SU-DHL-6 (cell line): ENCODE data around the gene ARSB.

Experiments
- H2AFZ ChIP-seq: fragments of 200-600 bp; sonication (generic); 2 replicates; pipeline ENCODE4 v1.6.1; 2014; ENCODE audit warnings: low read depth, mild to moderate bottlenecking, moderate library complexity, mixed read lengths, antibody characterized with exemption, low read length; ENCODE audit not compliant: severe bottlenecking
- H3F3A ChIP-seq: fragments of 200-600 bp; shearing (Covaris generic); 2 replicates; pipeline ENCODE4 v1.6.0; 2016; ENCODE audit warnings: antibody characterized with exemption, mild to moderate bottlenecking; ENCODE audit not compliant: insufficient read depth
- H3K27ac ChIP-seq: fragments of 200-600 bp; sonication (generic); 2 replicates; pipeline ENCODE4 v1.5.1; 2016; ENCODE audit warnings: low read depth, mild to moderate bottlenecking, low read length, moderate library complexity, mixed read lengths
- H3K27me3 ChIP-seq: fragments of 200-600 bp; sonication (generic), shearing (Covaris generic); 2 replicates; pipeline ENCODE4 v1.6.0; 2014; ENCODE audit warnings: mild to moderate bottlenecking, low read length
- H3K36me3 ChIP-seq: fragments of 200-600 bp; sonication (generic); 2 replicates; pipeline ENCODE4 v1.6.1; 2014; ENCODE audit warnings: mild to moderate bottlenecking, low read length, mixed read lengths
- H3K4me2 ChIP-seq: fragments of 300-600, 200-600 bp; shearing (Covaris generic), sonication (generic); 2 replicates; pipeline ENCODE4 v1.6.0; 2014; ENCODE audit warnings: low read length, low read depth, mild to moderate bottlenecking; ENCODE audit not compliant: poor library complexity, severe bottlenecking
- H3K4me3 ChIP-seq: fragments of 200-600 bp; sonication (generic); 2 replicates; pipeline ENCODE4 v1.5.1; 2014; ENCODE audit warnings: antibody characterized with exemption, low read length, mild to moderate bottlenecking, mixed read lengths; ENCODE audit not compliant: insufficient read depth, poor library complexity, severe bottlenecking
- H3K79me2 ChIP-seq: fragments of 200-600 bp; sonication (generic); 2 replicates; pipeline ENCODE4 v1.6.1; 2014; ENCODE audit warnings: mild to moderate bottlenecking, low read length, moderate library complexity; ENCODE audit not compliant: insufficient read depth
- H3K9ac ChIP-seq: fragments of 200-600 bp; sonication (generic); 2 replicates; pipeline ENCODE4 v1.7.0; 2014; ENCODE audit warnings: mild to moderate bottlenecking, low read length
- H3K9me2 ChIP-seq: fragments of 200-600 bp; sonication (generic); replicated peaks from 2 replicates; pipeline ENCODE4 v1.6.1; 2014; ENCODE audit warnings: low read length; ENCODE audit not compliant: insufficient read depth
- H3K9me3 ChIP-seq: fragments of 200-600 bp; sonication (generic); 2 replicates; pipeline ENCODE4 v1.6.1; 2014; ENCODE audit warnings: low read length, mixed read lengths; ENCODE audit not compliant: insufficient read depth
- H4K20me1 ChIP-seq: fragments of 200-600 bp; sonication (generic); 2 replicates; pipeline ENCODE4 v1.6.1; 2014; ENCODE audit warnings: low read depth, mild to moderate bottlenecking, antibody characterized with exemption, low read length, moderate library complexity, mixed read lengths
- CTCF ChIP-seq: fragments of 200-600 bp; sonication (generic); IDR thresholded peaks from one replicate; pipeline ENCODE4 v1.5.1; 2017; ENCODE audit warnings: antibody characterized with exemption, mild to moderate bottlenecking, low read length, moderate library complexity; ENCODE audit not compliant: insufficient read depth, poor library complexity, severe bottlenecking
- EZH2phosphoT487 ChIP-seq: fragments of 200-600 bp; sonication (generic), shearing (Covaris generic); conservative IDR thresholded peaks from 2 replicates; pipeline ENCODE4 v1.6.1; 2018; ENCODE audit warnings: mild to moderate bottlenecking, antibody characterized with exemption, low read length, moderate library complexity, mixed read lengths

The ARSB gene

GRCh38 chr5:78741019-78741418 lies 244.1 kb downstream of the ARSB start:
- H3F3A ChIP-seq = peaks cover 5% of the 10 kb centered on the region
- no peaks in the 10 kb centered on the region for H3K79me2 ChIP-seq
- H3K36me3 ChIP-seq = no peaks in the 10 kb centered on the region
- no peaks in the 10 kb centered on the region for H4K20me1 ChIP-seq
- H2AFZ ChIP-seq = no peak overlapping the region
- no peak for TF ChIP-seq EZH2phosphoT487
- TF ChIP-seq CTCF = no peak
- no peak overlapping the region for H3K9ac ChIP-seq
- H3K4me2 ChIP-seq = no peak overlapping the region
- no peak overlapping the region for H3K27ac ChIP-seq
- H3K9me3 ChIP-seq = no peaks in the 10 kb centered on the region
- H3K4me3 ChIP-seq = no peak overlapping the region
- H3K9me2 ChIP-seq = no peaks in the 10 kb centered on the region
- no peaks in the 10 kb centered on the region for H3K27me3 ChIP-seq

- H3K36me3 ChIP-seq = no peaks in the 10 kb centered on the region
- no peaks in the 10 kb centered on the region for H3K9me3 ChIP-seq
- H3K27me3 ChIP-seq = no peaks in the 10 kb centered on the region
- H3K27ac ChIP-seq = no peak overlapping the region
- H3F3A ChIP-seq = peaks cover 23% of the 10 kb centered on the region
- no peak overlapping the region for H3K4me3 ChIP-seq
- no peak overlapping the region for H2AFZ ChIP-seq
- H3K9ac ChIP-seq = no peak overlapping the region
- no peak for TF ChIP-seq EZH2phosphoT487
- TF ChIP-seq CTCF = no peak
- H3K79me2 ChIP-seq = no peaks in the 10 kb centered on the region
- no peaks in the 10 kb centered on the region for H4K20me1 ChIP-seq
- H3K9me2 ChIP-seq = no peaks in the 10 kb centered on the region
- H3K4me2 ChIP-seq = no peak overlapping the region
Observed at GRCh38 chr5:78738693-78739300, 246.3 kb downstream of the ARSB start.

- Histone ChIP-seq H3F3A (peaks cover 30% of the 10 kb centered on the region), H3K9ac (no peak overlapping the region), H3K9me2 (no peaks in the 10 kb centered on the region), H3K9me3 (no peaks in the 10 kb centered on the region), H3K4me3 (no peak overlapping the region), H3K27me3 (no peaks in the 10 kb centered on the region), H4K20me1 (no peaks in the 10 kb centered on the region), H3K36me3 (no peaks in the 10 kb centered on the region), H3K4me2 (no peak overlapping the region), H3K79me2 (no peaks in the 10 kb centered on the region), H3K27ac (no peak overlapping the region), H2AFZ (no peak overlapping the region)
- TF ChIP-seq CTCF = no peak
- TF ChIP-seq EZH2phosphoT487 = no peak
Observed at GRCh38 chr5:78738104-78738503, 247.0 kb downstream of the ARSB start.
